WI38 (cell line): ENCODE measurements around the gene PURA.

Experiments used
- H3K4me3 ChIP-seq: 2 replicates; pipeline ENCODE4 v1.5.1; 2011; ENCODE audit warnings: low read depth, mild to moderate bottlenecking, control low read depth, low read length
- TF ChIP-seq, protein P1 (sequence below): IDR thresholded peaks from 2 replicates; pipeline ENCODE4 v1.5.1; 2012; ENCODE audit warnings: low read depth, mild to moderate bottlenecking, control low read depth, low read length

PURA gene

DNA sequence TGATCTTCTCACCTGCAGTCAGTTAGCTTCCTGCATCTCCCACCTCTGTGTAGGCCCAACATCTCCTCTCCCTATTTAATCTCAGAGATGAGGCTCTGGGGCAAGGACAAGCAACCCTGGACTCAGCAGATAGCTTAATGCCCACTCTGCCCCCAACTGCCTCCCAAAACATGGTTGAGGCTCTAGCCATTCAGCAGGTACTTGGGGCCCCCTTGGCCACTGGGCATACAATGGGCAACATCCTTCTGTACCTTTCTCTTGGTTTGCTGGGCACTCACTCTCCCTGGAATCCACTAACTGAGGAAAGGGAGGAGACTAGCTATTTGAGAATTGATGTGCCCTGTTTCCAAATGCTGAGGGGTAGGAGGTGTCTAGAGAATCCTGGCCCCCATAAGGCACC lies 21.2 kb downstream of the PURA start:
- TF ChIP-seq, protein P1, sequence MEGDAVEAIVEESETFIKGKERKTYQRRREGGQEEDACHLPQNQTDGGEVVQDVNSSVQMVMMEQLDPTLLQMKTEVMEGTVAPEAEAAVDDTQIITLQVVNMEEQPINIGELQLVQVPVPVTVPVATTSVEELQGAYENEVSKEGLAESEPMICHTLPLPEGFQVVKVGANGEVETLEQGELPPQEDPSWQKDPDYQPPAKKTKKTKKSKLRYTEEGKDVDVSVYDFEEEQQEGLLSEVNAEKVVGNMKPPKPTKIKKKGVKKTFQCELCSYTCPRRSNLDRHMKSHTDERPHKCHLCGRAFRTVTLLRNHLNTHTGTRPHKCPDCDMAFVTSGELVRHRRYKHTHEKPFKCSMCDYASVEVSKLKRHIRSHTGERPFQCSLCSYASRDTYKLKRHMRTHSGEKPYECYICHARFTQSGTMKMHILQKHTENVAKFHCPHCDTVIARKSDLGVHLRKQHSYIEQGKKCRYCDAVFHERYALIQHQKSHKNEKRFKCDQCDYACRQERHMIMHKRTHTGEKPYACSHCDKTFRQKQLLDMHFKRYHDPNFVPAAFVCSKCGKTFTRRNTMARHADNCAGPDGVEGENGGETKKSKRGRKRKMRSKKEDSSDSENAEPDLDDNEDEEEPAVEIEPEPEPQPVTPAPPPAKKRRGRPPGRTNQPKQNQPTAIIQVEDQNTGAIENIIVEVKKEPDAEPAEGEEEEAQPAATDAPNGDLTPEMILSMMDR, result no peak
- no peak overlapping the region for H3K4me3 ChIP-seq

GRCh38 chr5:140136624-140137023 lies 22.7 kb downstream of the PURA start:
- TF ChIP-seq, protein P1, result no peak

DNA sequence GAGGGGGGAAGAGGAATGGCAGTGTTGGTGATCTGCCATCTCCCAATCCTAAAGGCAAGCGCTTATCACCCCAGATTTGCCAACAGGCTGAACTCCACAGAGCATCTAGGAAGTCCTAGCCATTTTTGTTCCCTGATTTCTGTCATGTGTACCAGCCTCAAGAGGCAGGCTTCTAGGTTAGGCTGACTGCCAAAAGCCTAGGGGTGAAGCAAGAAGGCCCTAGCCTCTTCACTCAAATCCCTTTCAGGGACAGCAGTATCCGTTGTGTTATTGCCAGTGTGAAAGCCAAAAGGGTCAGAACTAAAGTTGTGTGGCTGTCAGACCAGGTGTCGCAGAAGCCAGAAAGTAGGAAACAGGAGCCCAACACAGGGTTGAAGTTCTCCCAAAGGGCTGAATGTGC lies 26.5 kb downstream of the PURA start:
- H3K4me3 ChIP-seq, result no peak overlapping the region
- TF ChIP-seq, protein P1, result no peak

More at GRCh38 chr5:140136624-140137023, 22.7 kb downstream of the PURA start:
- H3K4me3 ChIP-seq, result no peak overlapping the region

GRCh38 chr5:140141241-140141640 lies 27.3 kb downstream of the PURA start:
- TF ChIP-seq, protein P1, result no peak
- no peak overlapping the region for H3K4me3 ChIP-seq

- H3K4me3 ChIP-seq, result no peak overlapping the region
- TF ChIP-seq, protein P1, result no peak
Measured at GRCh38 chr5:140142246-140142645, 28.3 kb downstream of the PURA start.

- TF ChIP-seq, protein P1, result no peak
- H3K4me3 ChIP-seq, result no peak overlapping the region
Measured at GRCh38 chr5:140142856-140143255, 28.9 kb downstream of the PURA start.

- TF ChIP-seq, protein P1, result no peak
- H3K4me3 ChIP-seq, result no peak overlapping the region
Measured at GRCh38 chr5:140143521-140144258, 29.8 kb downstream of the PURA start.
